Chondrocyte (in vitro differentiated cells): ENCODE data around the gene SFRP5. TPM values are rescaled to one million over a fixed set of nuclear protein-coding genes. Genes with fewer than 3 reads are reported as not detected.

Source experiments
- DNase-seq: peaks from one replicate; pipeline ENCODE4 v3.0.0; 2021; ENCODE audit warnings: mixed read lengths, low spot score
- H3K27ac Mint-ChIP-seq: one replicate; pipeline ENCODE4 v1.8.0; 2021; ENCODE audit warnings: mild to moderate bottlenecking, moderate library complexity, mixed read lengths; ENCODE audit not compliant: unreplicated experiment
- H3K27me3 Mint-ChIP-seq: 2 replicates; pipeline ENCODE4 v1.8.0; 2021; ENCODE audit warnings: low read depth, mixed read lengths
- H3K36me3 Mint-ChIP-seq: 2 replicates; pipeline ENCODE4 v1.8.0; 2021; ENCODE audit warnings: low read depth, mixed read lengths
- H3K4me1 Mint-ChIP-seq: 2 replicates; pipeline ENCODE4 v1.8.0; 2021; ENCODE audit warnings: low read depth, mild to moderate bottlenecking, mixed read lengths
- H3K4me3 Mint-ChIP-seq: one replicate; pipeline ENCODE4 v1.8.0; 2021; ENCODE audit warnings: mild to moderate bottlenecking, moderate library complexity, mixed read lengths; ENCODE audit not compliant: unreplicated experiment
- H3K9me3 Mint-ChIP-seq: 2 replicates; pipeline ENCODE4 v1.8.0; 2021; ENCODE audit warnings: low read depth, mixed read lengths
- CTCF ChIP-seq: fragments of 200-600 bp; sonication (generic); IDR thresholded peaks from 2 replicates; pipeline ENCODE4 v1.5.0; 2021; ENCODE audit warnings: antibody characterized with exemption, mild to moderate bottlenecking, moderate library complexity
- total RNA-seq: library from RNA; stranded (reverse); gene quantifications from 3 replicates; pipeline ENCODE4 v1.2.1, GENCODE V29; 2021

Gene SFRP5
- total RNA-seq, 1 donor from 2014 or later, result 0.35 TPM

- Mint-ChIP-seq H3K4me1 (peaks cover 33% of the 10 kb centered on the region), H3K4me3 (no peak overlapping the region), H3K27me3 (no peaks in the 10 kb centered on the region), H3K9me3 (no peaks in the 10 kb centered on the region), H3K27ac (no peak overlapping the region), H3K36me3 (peaks cover 25% of the 10 kb centered on the region)
- no peak for TF ChIP-seq CTCF
- DNase-seq, result no peak
Observed at GRCh38 chr10:97740613-97741012, 31.2 kb downstream of the SFRP5 start.

- no peak for TF ChIP-seq CTCF
- Mint-ChIP-seq H3K9me3 (no peaks in the 10 kb centered on the region), H3K27ac (no peak overlapping the region), H3K27me3 (no peaks in the 10 kb centered on the region), H3K4me1 (peaks cover 33% of the 10 kb centered on the region), H3K4me3 (peak overlapping the region; percentile 92), H3K36me3 (peaks cover 13% of the 10 kb centered on the region)
- DNase-seq, result no peak
Observed at GRCh38 chr10:97738616-97739015, 33.2 kb downstream of the SFRP5 start.

- no peak for DNase-seq
- H3K36me3 Mint-ChIP-seq, result peaks cover 10% of the 10 kb centered on the region
- H3K4me3 Mint-ChIP-seq, result peak overlapping the region; percentile 92
- peaks cover 30% of the 10 kb centered on the region for H3K4me1 Mint-ChIP-seq
- peak overlapping the region; percentile 98 for H3K27ac Mint-ChIP-seq
- no peak for TF ChIP-seq CTCF
- H3K9me3 Mint-ChIP-seq, result no peaks in the 10 kb centered on the region
- no peaks in the 10 kb centered on the region for H3K27me3 Mint-ChIP-seq
Observed at GRCh38 chr10:97737770-97738265, 34.0 kb downstream of the SFRP5 start.

GRCh38 chr10:97736902-97737769 is 34.7 kb downstream of the SFRP5 start, which contains the start of gene ZFYVE27:
ZFYVE27 (plus strand) TSS chr10:97737128; CDS start chr10:97738478, 1,350 bp downstream.
- peak; percentile 22 for TF ChIP-seq CTCF
- Mint-ChIP-seq H3K4me1 (peaks cover 30% of the 10 kb centered on the region), H3K27ac (peak within 1 kb of the TSS; percentile 98)

GRCh38 chr10:97736403-97736901 is 35.3 kb downstream of the SFRP5 start:
- peak overlapping the region; percentile 92 for H3K4me3 Mint-ChIP-seq

More at GRCh38 chr10:97736902-97737769, 34.7 kb downstream of the SFRP5 start, which contains the start of gene ZFYVE27:
- no peaks in the 10 kb centered on the region for H3K27me3 Mint-ChIP-seq
- DNase-seq, result peak; percentile 97
- peak within 1 kb of the TSS; percentile 92 for H3K4me3 Mint-ChIP-seq
- H3K9me3 Mint-ChIP-seq, result no peaks in the 10 kb centered on the region
- H3K36me3 Mint-ChIP-seq, result peaks cover 10% of the 10 kb centered on the region

More at GRCh38 chr10:97736403-97736901, 35.3 kb downstream of the SFRP5 start:
- peak overlapping the region; percentile 98 for H3K27ac Mint-ChIP-seq
- no peak for TF ChIP-seq CTCF
- peaks cover 9% of the 10 kb centered on the region for H3K36me3 Mint-ChIP-seq
- no peaks in the 10 kb centered on the region for H3K9me3 Mint-ChIP-seq
- no peak for DNase-seq
- no peaks in the 10 kb centered on the region for H3K27me3 Mint-ChIP-seq
- peaks cover 35% of the 10 kb centered on the region for H3K4me1 Mint-ChIP-seq
